Suprapubic skin (tissue), 4 donors: Measurements from ENCODE around the gene PYHIN1.

ENCODE experiments used
- EP300 ChIP-seq: sonication (generic); formaldehyde crosslinking; IDR thresholded peaks from one replicate; pipeline ENCODE4 v1.6.1; 2017; ENCODE audit warnings: antibody characterized with exemption
- POLR2A ChIP-seq, 2 donors: fragments of 450-650 bp; IDR thresholded peaks; one replicate each; pipeline ENCODE4 v1.6.1; 2017; ENCODE audit warnings: antibody characterized with exemption in 2 of 2, mild to moderate bottlenecking in 2 of 2, moderate library complexity in 2 of 2
- POLR2AphosphoS5 ChIP-seq, 3 donors: sonication (generic); formaldehyde crosslinking; IDR thresholded peaks; one replicate each; pipeline ENCODE4 v1.6.1; 2017; ENCODE audit warnings: antibody characterized with exemption in 3 of 3
- TF ChIP-seq, protein P1 (sequence below), 2 donors: fragments of 200-600 bp in 1 of 2; fragments of 450-650 bp in 1 of 2; sonication (generic) in 1 of 2; IDR thresholded peaks; one replicate each; pipeline ENCODE4 v1.5.1; 2016 to 2019; ENCODE audit warnings: antibody characterized with exemption in 2 of 2, mild to moderate bottlenecking in 1 of 2, moderate library complexity in 1 of 2

GRCh38 chr1:159023723-159024122 is 92.4 kb downstream of the PYHIN1 start:
- TF ChIP-seq POLR2AphosphoS5 (IDR thresholded peaks at IDR 0.05) = no peak
- no peak for TF ChIP-seq POLR2A (IDR thresholded peaks at IDR 0.05)
- TF ChIP-seq, protein P1, sequence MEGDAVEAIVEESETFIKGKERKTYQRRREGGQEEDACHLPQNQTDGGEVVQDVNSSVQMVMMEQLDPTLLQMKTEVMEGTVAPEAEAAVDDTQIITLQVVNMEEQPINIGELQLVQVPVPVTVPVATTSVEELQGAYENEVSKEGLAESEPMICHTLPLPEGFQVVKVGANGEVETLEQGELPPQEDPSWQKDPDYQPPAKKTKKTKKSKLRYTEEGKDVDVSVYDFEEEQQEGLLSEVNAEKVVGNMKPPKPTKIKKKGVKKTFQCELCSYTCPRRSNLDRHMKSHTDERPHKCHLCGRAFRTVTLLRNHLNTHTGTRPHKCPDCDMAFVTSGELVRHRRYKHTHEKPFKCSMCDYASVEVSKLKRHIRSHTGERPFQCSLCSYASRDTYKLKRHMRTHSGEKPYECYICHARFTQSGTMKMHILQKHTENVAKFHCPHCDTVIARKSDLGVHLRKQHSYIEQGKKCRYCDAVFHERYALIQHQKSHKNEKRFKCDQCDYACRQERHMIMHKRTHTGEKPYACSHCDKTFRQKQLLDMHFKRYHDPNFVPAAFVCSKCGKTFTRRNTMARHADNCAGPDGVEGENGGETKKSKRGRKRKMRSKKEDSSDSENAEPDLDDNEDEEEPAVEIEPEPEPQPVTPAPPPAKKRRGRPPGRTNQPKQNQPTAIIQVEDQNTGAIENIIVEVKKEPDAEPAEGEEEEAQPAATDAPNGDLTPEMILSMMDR (IDR thresholded peaks at IDR 0.05) = no peak
- no peak for TF ChIP-seq EP300
